Fibroblast of pulmonary artery (primary cell): Measurements from ENCODE around the gene MPHOSPH9.

Experiments
- DNase-seq: peaks from one replicate; pipeline ENCODE4 v3.0.0-alpha.2; 2010; ENCODE audit warnings: low read depth
- H3K4me3 ChIP-seq: replicated peaks from 2 replicates; pipeline ENCODE4 v1.5.1; 2011; ENCODE audit warnings: low read depth, mild to moderate bottlenecking, control low read depth, low read length, moderate library complexity
- CTCF ChIP-seq: IDR thresholded peaks from 2 replicates; pipeline ENCODE4 v1.5.1; 2011; ENCODE audit warnings: mild to moderate bottlenecking, control low read depth, low read length, inconsistent platforms; ENCODE audit errors: missing control alignments

MPHOSPH9 gene

GRCh38 chr12:123271001-123271668 is 38.2 kb upstream of the MPHOSPH9 start:
- DNase-seq = peak; percentile 57
- peak overlapping the region; percentile 80 for H3K4me3 ChIP-seq
- TF ChIP-seq CTCF = peak; percentile 7

GRCh38 chr12:123270214-123271000 is 37.5 kb upstream of the MPHOSPH9 start:
- peak; percentile 24 for DNase-seq
- no peak for TF ChIP-seq CTCF
- H3K4me3 ChIP-seq = peak overlapping the region; percentile 80

GRCh38 chr12:123269896-123270213 is 36.9 kb upstream of the MPHOSPH9 start:
- no peak for TF ChIP-seq CTCF
- H3K4me3 ChIP-seq = peak overlapping the region; percentile 80
- DNase-seq = no peak

DNA sequence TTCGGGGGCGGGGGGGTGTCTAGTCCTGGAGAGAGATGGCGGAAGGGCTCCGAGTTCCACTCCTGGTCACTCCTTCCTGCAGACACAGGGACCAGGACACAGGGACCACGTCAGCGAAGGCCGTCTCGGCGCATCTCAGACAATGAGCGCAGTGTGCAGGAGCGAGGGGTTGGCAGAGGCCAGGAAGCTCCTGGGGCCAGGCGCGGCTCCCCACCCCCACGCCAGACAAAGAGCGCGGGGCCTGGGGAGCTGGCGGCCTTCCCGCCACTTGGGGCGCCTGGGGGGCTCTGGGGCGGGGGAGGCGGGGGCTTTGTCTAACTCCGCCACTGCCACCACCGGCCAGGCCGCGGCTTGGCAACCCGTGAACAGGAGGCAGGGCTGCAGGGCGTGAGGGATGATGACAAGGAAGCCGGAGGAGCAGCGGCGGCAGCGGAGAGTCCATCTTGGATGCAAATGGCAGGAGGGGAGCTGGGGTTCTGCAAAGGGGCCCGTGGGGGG is 36.5 kb upstream of the MPHOSPH9 start:
- DNase-seq = peak; percentile 73
- H3K4me3 ChIP-seq = peak overlapping the region; percentile 80
- TF ChIP-seq CTCF = no peak

DNA sequence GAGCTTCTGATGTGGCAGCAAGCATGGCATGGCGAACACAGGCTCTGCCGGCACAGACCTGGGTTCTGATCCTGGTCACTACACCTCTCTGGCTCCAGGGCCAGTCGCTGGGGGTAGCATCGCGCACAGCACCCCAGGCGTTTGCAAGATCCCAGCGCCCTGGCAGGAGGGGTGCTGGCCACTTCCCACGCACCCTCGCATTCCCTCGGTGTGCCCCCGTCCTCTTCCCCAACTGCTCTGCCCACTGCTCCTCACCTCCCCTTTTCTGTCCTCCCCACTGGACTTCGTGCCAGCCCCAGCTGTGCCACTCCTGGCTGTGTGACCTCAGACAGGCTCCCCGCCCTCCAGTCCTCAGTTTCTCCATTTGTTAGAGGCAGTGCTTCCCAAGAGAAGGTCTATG is 35.9 kb upstream of the MPHOSPH9 start:
- H3K4me3 ChIP-seq = peak overlapping the region; percentile 80
- TF ChIP-seq CTCF = no peak
- no peak for DNase-seq

DNA sequence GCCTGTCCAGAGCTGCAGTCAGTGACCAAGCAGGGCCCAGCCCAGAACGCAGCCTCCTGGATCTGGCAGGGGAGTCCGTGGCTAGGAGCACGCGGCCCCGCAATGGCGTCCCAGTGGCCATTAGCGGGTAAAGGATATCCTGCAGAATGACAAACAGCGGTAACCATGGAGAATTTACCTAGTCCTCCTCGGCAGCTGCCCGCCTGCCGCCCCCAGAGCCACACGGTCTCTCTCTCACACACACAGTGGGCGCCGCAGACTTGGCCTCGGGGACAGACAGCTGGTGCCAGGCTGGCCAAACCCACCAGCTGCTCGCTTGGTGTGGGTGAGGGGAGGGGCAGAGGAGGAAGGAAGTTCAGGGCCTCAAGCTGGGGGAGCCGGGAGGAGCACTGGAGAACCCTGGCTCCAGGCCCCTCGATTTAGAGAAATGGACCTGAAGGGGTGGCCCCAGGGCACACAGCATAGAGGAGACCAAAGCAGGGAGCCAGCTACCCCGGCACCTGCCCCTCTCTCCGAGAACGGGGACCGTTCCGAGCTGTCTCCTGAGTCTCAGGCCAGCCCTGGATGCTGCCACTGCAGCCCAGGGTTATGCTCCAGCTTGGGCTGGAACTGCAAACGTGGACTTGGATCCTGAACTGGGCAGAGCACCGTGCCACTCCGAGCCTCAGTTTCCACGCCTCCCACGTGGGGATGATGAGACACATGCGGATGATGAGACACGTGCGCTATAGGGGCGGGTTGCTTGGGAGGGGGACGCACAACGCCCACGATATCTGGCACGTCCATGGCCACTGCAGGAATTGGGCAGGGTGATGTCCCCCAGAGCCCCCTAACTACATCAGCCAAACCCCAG is 35.3 kb upstream of the MPHOSPH9 start:
- no peak overlapping the region for H3K4me3 ChIP-seq
- no peak for DNase-seq
- TF ChIP-seq CTCF = no peak
